H1 (cell line): ENCODE measurements around the gene MORN4. TPM values are rescaled to one million over a fixed set of nuclear protein-coding genes. Genes with fewer than 3 reads are reported as not detected.
A peak's percentile ranks its signal among the peaks of the same experiment; 100 is the strongest.

Experiments used
- CTCF ChIA-PET: fragments of 300-600 bp; sonication (Branson Sonifier 250); formaldehyde crosslinking; loops from one replicate; lab custom pipeline; 2021; ENCODE audit not compliant: partially characterized antibody; lab: Charles Lee
- POLR2A ChIA-PET: fragments of 300-600 bp; sonication (Branson Sonifier 250); formaldehyde crosslinking; loops from one replicate; lab custom pipeline; 2021; ENCODE audit warnings: inconsistent platforms; ENCODE audit not compliant: partially characterized antibody; lab: Charles Lee
- DNase-seq, 2 experiments: peaks; one replicate each; pipeline versions ENCODE4 v3.0.0 to v3.0.0-alpha.2; 2010 to 2022; ENCODE audit warnings: low spot score in 2 of 2, low read depth in 1 of 2, mixed read lengths in 1 of 2
- FAIRE-seq: peaks from 2 replicates; lab custom pipeline; 2011; peaks lifted over from hg19 to GRCh38; lab: Jason Lieb, UNC
- H2AFZ ChIP-seq: 2 replicates; pipeline ENCODE4 v1.8.1; 2012; ENCODE audit warnings: low read length, inconsistent platforms
- H2AK5ac ChIP-seq: 2 replicates; pipeline ENCODE4 v1.6.1; 2013; ENCODE audit warnings: low read depth, low read length
- H2BK120ac ChIP-seq: replicated peaks from 2 replicates; pipeline ENCODE3; 2013; ENCODE audit warnings: low read depth, low read length, inconsistent platforms
- H2BK12ac ChIP-seq: 2 replicates; pipeline ENCODE4 v1.6.1; 2013; ENCODE audit warnings: low read depth, low read length
- H2BK15ac ChIP-seq: 2 replicates; pipeline ENCODE4 v1.6.1; 2013; ENCODE audit warnings: low read length
- H2BK20ac ChIP-seq: 2 replicates; pipeline ENCODE4 v1.6.1; 2013; ENCODE audit warnings: low read length
- H2BK5ac ChIP-seq: 2 replicates; pipeline ENCODE4 v1.6.1; 2013; ENCODE audit warnings: low read depth, low read length
- H3K14ac ChIP-seq: 2 replicates; pipeline ENCODE4 v1.6.1; 2013; ENCODE audit warnings: inconsistent platforms; ENCODE audit not compliant: insufficient read length
- H3K18ac ChIP-seq: 2 replicates; pipeline ENCODE4 v1.6.1; 2013; ENCODE audit warnings: low read length; ENCODE audit errors: extremely low read depth
- H3K23ac ChIP-seq: 2 replicates; pipeline ENCODE4 v1.6.1; 2013; ENCODE audit warnings: inconsistent platforms; ENCODE audit not compliant: insufficient read length
- H3K23me2 ChIP-seq: 2 replicates; pipeline ENCODE4 v1.6.1; 2013; ENCODE audit warnings: low read depth, low read length
- H3K27ac ChIP-seq: 2 replicates; pipeline ENCODE4 v1.6.1; 2011; ENCODE audit warnings: low read depth, low read length, inconsistent platforms
- H3K27me3 ChIP-seq, 4 experiments: replicated peaks in 1 of 4; 1 replicate in 1 of 4; 2 replicates in 3 of 4; pipeline versions ENCODE4 v1.6.1 to v1.8.1; 2011 to 2013; ENCODE audit warnings: low read length in 3 of 4, mild to moderate bottlenecking in 3 of 4, inconsistent platforms in 2 of 4, mixed read lengths in 2 of 4, moderate library complexity in 1 of 4; ENCODE audit not compliant: control insufficient read depth in 3 of 4, insufficient read depth in 3 of 4; ENCODE audit errors: extremely low read depth in 1 of 4
- H3K36me3 ChIP-seq, 4 experiments: 2 replicates each; pipeline versions ENCODE4 v1.6.1 to v1.8.1; 2011 to 2013; ENCODE audit warnings: mild to moderate bottlenecking in 4 of 4, low read length in 3 of 4, moderate library complexity in 2 of 4, control low read depth in 1 of 4, inconsistent platforms in 1 of 4; ENCODE audit not compliant: insufficient read depth in 4 of 4, control insufficient read depth in 2 of 4
- H3K4ac ChIP-seq: replicated peaks from 2 replicates; pipeline ENCODE3; 2013; ENCODE audit warnings: low read length, low read depth, mixed read lengths, inconsistent platforms; ENCODE audit not compliant: insufficient read length
- H3K4me1 ChIP-seq, 4 experiments: replicated peaks in 1 of 4; 1 replicate in 1 of 4; 2 replicates in 3 of 4; pipeline versions ENCODE4 v1.6.1 to v1.8.1; 2011 to 2013; ENCODE audit warnings: low read length in 3 of 4, inconsistent platforms in 2 of 4, mixed read lengths in 1 of 4; ENCODE audit not compliant: insufficient read depth in 4 of 4, control insufficient read depth in 3 of 4
- H3K4me2 ChIP-seq, 2 experiments: 2 replicates each; pipeline versions ENCODE4 v1.6.1 to v1.8.1; 2011 to 2013; ENCODE audit warnings: low read depth in 2 of 2, low read length in 2 of 2, control low read depth in 1 of 2, inconsistent platforms in 1 of 2, mild to moderate bottlenecking in 1 of 2; ENCODE audit not compliant: insufficient read depth in 1 of 2
- H3K4me3 ChIP-seq, 4 experiments: fragments of 200-600, 300-600 bp in 1 of 4; sonication (generic), shearing (Covaris generic), sonication (Bioruptor Twin) in 1 of 4; 2 replicates each; pipeline versions ENCODE4 v1.5.1 to v1.8.1; 2011 to 2016; ENCODE audit warnings: low read length in 4 of 4, low read depth in 3 of 4, control low read depth in 2 of 4, inconsistent platforms in 2 of 4, mild to moderate bottlenecking in 2 of 4, mixed read lengths in 1 of 4, moderate library complexity in 1 of 4; ENCODE audit not compliant: insufficient read depth in 2 of 4; ENCODE audit errors: extremely low read depth in 1 of 4
- H3K56ac ChIP-seq: replicated peaks from 2 replicates; pipeline ENCODE3; 2013; ENCODE audit warnings: low read depth, mild to moderate bottlenecking, mixed read lengths, low read length, inconsistent platforms; ENCODE audit not compliant: insufficient read length
- H3K79me1 ChIP-seq: 2 replicates; pipeline ENCODE4 v1.6.1; 2013; ENCODE audit warnings: low read depth, low read length, control low read depth
- H3K79me2 ChIP-seq, 2 experiments: 2 replicates each; pipeline versions ENCODE4 v1.6.1 to v1.8.1; 2012 to 2013; ENCODE audit warnings: low read length in 2 of 2, mild to moderate bottlenecking in 2 of 2, inconsistent platforms in 1 of 2; ENCODE audit not compliant: insufficient read depth in 2 of 2, control insufficient read depth in 1 of 2
- H3K9ac ChIP-seq, 4 experiments: replicated peaks in 1 of 4; 1 replicate in 1 of 4; 2 replicates in 3 of 4; pipeline versions ENCODE4 v1.6.1 to v1.8.1; 2011 to 2013; ENCODE audit warnings: low read depth in 3 of 4, low read length in 3 of 4, control low read depth in 2 of 4, mild to moderate bottlenecking in 2 of 4, moderate library complexity in 2 of 4, inconsistent platforms in 1 of 4; ENCODE audit errors: extremely low read depth in 1 of 4
- H3K9me3 ChIP-seq, 2 experiments: 2 replicates each; pipeline versions ENCODE4 v1.6.1 to v1.8.1; 2012 to 2013; ENCODE audit warnings: mild to moderate bottlenecking in 2 of 2, moderate library complexity in 2 of 2, control low read depth in 1 of 2, inconsistent platforms in 1 of 2, low read depth in 1 of 2, low read length in 1 of 2, mixed read lengths in 1 of 2; ENCODE audit not compliant: insufficient read depth in 2 of 2
- H4K20me1 ChIP-seq, 2 experiments: replicated peaks in 1 of 2; 2 replicates each; pipeline versions ENCODE3 to v1.8.1; 2011 to 2013; ENCODE audit warnings: inconsistent platforms in 2 of 2, low read length in 2 of 2, mild to moderate bottlenecking in 1 of 2; ENCODE audit not compliant: insufficient read depth in 2 of 2, control insufficient read depth in 1 of 2
- H4K5ac ChIP-seq: 2 replicates; pipeline ENCODE4 v1.6.1; 2013; ENCODE audit warnings: low read length, low read depth, mixed read lengths, inconsistent platforms; ENCODE audit not compliant: insufficient read length
- H4K8ac ChIP-seq: 2 replicates; pipeline ENCODE4 v1.8.0; 2013; ENCODE audit warnings: mild to moderate bottlenecking, moderate library complexity, low read length, inconsistent platforms; ENCODE audit not compliant: insufficient read depth; ENCODE audit errors: extremely low read depth
- H4K91ac ChIP-seq: replicated peaks from 2 replicates; pipeline ENCODE3; 2013; ENCODE audit warnings: low read length, mixed read lengths, inconsistent platforms; ENCODE audit not compliant: insufficient read length
- CEBPB ChIP-seq: IDR thresholded peaks from 2 replicates; pipeline ENCODE4 v1.6.1; 2012; ENCODE audit warnings: low read depth, low read length
- CHD1 ChIP-seq: IDR thresholded peaks from 2 replicates; pipeline ENCODE4 v1.6.1; 2012; ENCODE audit warnings: low read depth, low read length, improper control_type of control experiment
- KDM1A ChIP-seq: fragments of 200-600, 300-600 bp; sonication (generic); IDR thresholded peaks from 2 replicates; pipeline ENCODE4 v1.7.1; 2016; ENCODE audit warnings: mild to moderate bottlenecking, low read length, borderline replicate concordance
- NANOG ChIP-seq: IDR thresholded peaks from 2 replicates; pipeline ENCODE4 v1.6.1; 2011; ENCODE audit warnings: low read length, low read depth, mild to moderate bottlenecking, inconsistent platforms; ENCODE audit not compliant: insufficient read depth, poor library complexity, severe bottlenecking
- WGBS, 2 experiments: shearing (Covaris generic) in 1 of 2; methylation state at CpG; one replicate each; pipeline versions ENCODE4 v1.1.6 to v1.1.7; 2013 to 2015; ENCODE audit warnings: low lambda C conversion rate in 2 of 2, mixed read lengths in 2 of 2, inconsistent platforms in 1 of 2, low coverage in 1 of 2, missing lambda C conversion rate in 1 of 2; ENCODE audit not compliant: insufficient replicate concordance in 2 of 2, insufficient coverage in 1 of 2, insufficient read length in 1 of 2; ENCODE audit errors: extremely low coverage in 1 of 2, missing lambda C conversion rate in 1 of 2; 5-methylcytosine and 5-hydroxymethylcytosine counted together
- polyA plus RNA-seq, 7 experiments: library from polyadenylated mRNA; depleted of rRNA in 3 of 7; stranded (reverse) in 5 of 7; unstranded in 2 of 7; fragments of >200 nt in 5 of 7; fragments of 200-250 nt in 2 of 7; gene quantifications; 1 replicate in 5 of 7; 2 replicates in 1 of 7; 4 replicates in 1 of 7; pipeline versions ENCODE4 v1.2.1 to v1.2.3, GENCODE V29; 2011 to 2013; ENCODE audit warnings: missing spikeins in 2 of 7, mixed read lengths in 2 of 7
- total RNA-seq: library from RNA; stranded (reverse); fragmentation: NEBNext Ultra II Directional; extraction: Animal tissue kit (Norgen Biotek cat#: 25700); gene quantifications from 2 replicates; pipeline ENCODE4 v1.2.1, GENCODE V29; 2021
- TF ChIP-seq, protein P1 (sequence below), 3 experiments: IDR thresholded peaks; 1 replicate in 2 of 3; 2 replicates in 1 of 3; pipeline versions ENCODE4 v1.5.1 to v1.6.1; 2011; ENCODE audit warnings: low read length in 3 of 3, mild to moderate bottlenecking in 3 of 3, inconsistent platforms in 2 of 3, low read depth in 1 of 3, moderate library complexity in 1 of 3; ENCODE audit not compliant: insufficient read depth in 1 of 3; ENCODE audit errors: control extremely low read depth in 1 of 3

Gene MORN4
- total and polyA plus RNA-seq, 2 of the 8 experiments (the other 6 are each of a cell fraction or from before 2014, with no cell fraction given), result 13.6 to 22.0 TPM

DNA sequence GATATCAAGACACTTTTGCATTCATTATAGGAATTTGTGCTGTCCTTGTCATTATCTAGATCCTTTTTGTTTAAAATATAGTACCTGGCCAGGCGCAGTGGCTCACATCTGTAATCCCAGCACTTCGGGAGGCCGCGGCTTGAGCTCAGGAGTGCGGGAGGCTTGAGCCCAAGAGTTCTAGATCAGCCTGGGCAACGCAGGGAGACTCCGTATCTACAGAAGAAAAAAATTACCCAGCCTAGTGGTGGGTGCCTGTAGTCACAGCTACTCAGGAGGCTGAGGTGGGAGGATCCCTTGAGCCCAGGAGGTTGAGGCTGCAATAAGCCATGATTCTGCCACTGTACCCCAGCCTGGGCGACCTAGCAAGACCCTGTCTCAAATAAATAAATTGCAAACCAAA lies 621 bp upstream of the MORN4 start:
- POLR2A ChIA-PET, result interaction anchor here (0.7 kb wide), 1 partner anchor 53 kb away, joined by 3 read pairs; the partner anchor contains the start of gene AVPI1
- H3K36me3 ChIP-seq, result no peaks in the 10 kb centered on the region
- H4K8ac ChIP-seq, result no peak overlapping the region; the same call in 1 of the 2 replicates
- CTCF ChIA-PET, result interaction anchor here (1.0 kb wide), 1 partner anchor 13 kb away, joined by 3 read pairs; no protein-coding TSS in a partner anchor
- H3K23ac ChIP-seq, result no peak overlapping the region
- no peak overlapping the region for H2BK15ac ChIP-seq
- no peak overlapping the region for H3K9ac ChIP-seq
- H3K9me3 ChIP-seq, result no peaks in the 10 kb centered on the region
- H2BK5ac ChIP-seq, result no peak overlapping the region
- H2BK120ac ChIP-seq, result no peak overlapping the region
- 88% methylated on average over 8 of the region's 8 CpGs; no CpG with 5 or more reads in 1 of the 2 experiments for WGBS, 2 experiments
- no peak overlapping the region for H4K91ac ChIP-seq
- no peaks in the 10 kb centered on the region for H4K20me1 ChIP-seq
- no peak overlapping the region for H2AK5ac ChIP-seq
- H3K4me1 ChIP-seq, result peaks cover 0 to 4% (median 1%) of the 10 kb centered on the region in 4 experiments; a peak in 2 of 7 replicates
- no peaks in the 10 kb centered on the region for H3K79me1 ChIP-seq
- peaks cover 0 to 11% of the 10 kb centered on the region in 2 experiments; a peak in 2 of 4 replicates for H3K79me2 ChIP-seq
- peak overlapping the region; percentile 76 for H4K5ac ChIP-seq
- H2BK20ac ChIP-seq, result no peak overlapping the region
- peak overlapping the region; percentile 68 to 75 for H3K4me2 ChIP-seq
- H3K14ac ChIP-seq, result no peak overlapping the region
- peak overlapping the region; percentile 27; the same call in 1 of the 2 replicates for H3K27ac ChIP-seq
- no peaks in the 10 kb centered on the region; the same call in 1 of the 2 replicates for H3K23me2 ChIP-seq
- H3K27me3 ChIP-seq, result no peaks in the 10 kb centered on the region
- TF ChIP-seq CEBPB, result no peak
- no peak for TF ChIP-seq NANOG
- TF ChIP-seq KDM1A, result peak; percentile 61
- TF ChIP-seq CHD1, result no peak
- TF ChIP-seq, protein P1, sequence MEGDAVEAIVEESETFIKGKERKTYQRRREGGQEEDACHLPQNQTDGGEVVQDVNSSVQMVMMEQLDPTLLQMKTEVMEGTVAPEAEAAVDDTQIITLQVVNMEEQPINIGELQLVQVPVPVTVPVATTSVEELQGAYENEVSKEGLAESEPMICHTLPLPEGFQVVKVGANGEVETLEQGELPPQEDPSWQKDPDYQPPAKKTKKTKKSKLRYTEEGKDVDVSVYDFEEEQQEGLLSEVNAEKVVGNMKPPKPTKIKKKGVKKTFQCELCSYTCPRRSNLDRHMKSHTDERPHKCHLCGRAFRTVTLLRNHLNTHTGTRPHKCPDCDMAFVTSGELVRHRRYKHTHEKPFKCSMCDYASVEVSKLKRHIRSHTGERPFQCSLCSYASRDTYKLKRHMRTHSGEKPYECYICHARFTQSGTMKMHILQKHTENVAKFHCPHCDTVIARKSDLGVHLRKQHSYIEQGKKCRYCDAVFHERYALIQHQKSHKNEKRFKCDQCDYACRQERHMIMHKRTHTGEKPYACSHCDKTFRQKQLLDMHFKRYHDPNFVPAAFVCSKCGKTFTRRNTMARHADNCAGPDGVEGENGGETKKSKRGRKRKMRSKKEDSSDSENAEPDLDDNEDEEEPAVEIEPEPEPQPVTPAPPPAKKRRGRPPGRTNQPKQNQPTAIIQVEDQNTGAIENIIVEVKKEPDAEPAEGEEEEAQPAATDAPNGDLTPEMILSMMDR (IDR thresholded peaks at IDR 0.05; ENCODE audit: control extremely low read depth in 1 of 3, insufficient read depth in 1 of 3, low read depth in 1 of 3, low read length in 3 of 3), result peak in 2 of 3 experiments; percentile 8 to 26; a peak in 2 of 4 replicates
- FAIRE-seq (no peak), DNase-seq (no peak)
- no peak overlapping the region for H2BK12ac ChIP-seq
- no peak overlapping the region for H3K56ac ChIP-seq
- H3K18ac ChIP-seq, result no peak overlapping the region
- H3K4me3 ChIP-seq, result peak overlapping the region; percentile 78 to 96 (median 94); a peak in 6 of 8 replicates
- H2AFZ ChIP-seq, result 0 out of 2 replicates have a peak overlapping the region, but pooled peaks have one; percentile 11
- no peak overlapping the region for H3K4ac ChIP-seq
